ENCODE results near the gene ZNF398. TPM values are rescaled to one million over a fixed set of nuclear protein-coding genes. Genes with fewer than 3 reads are reported as not detected.

The ZNF398 gene
- polyA plus RNA-seq, 3 donors = 14.1 to 15.4 (median 15.2) TPM

DNA sequence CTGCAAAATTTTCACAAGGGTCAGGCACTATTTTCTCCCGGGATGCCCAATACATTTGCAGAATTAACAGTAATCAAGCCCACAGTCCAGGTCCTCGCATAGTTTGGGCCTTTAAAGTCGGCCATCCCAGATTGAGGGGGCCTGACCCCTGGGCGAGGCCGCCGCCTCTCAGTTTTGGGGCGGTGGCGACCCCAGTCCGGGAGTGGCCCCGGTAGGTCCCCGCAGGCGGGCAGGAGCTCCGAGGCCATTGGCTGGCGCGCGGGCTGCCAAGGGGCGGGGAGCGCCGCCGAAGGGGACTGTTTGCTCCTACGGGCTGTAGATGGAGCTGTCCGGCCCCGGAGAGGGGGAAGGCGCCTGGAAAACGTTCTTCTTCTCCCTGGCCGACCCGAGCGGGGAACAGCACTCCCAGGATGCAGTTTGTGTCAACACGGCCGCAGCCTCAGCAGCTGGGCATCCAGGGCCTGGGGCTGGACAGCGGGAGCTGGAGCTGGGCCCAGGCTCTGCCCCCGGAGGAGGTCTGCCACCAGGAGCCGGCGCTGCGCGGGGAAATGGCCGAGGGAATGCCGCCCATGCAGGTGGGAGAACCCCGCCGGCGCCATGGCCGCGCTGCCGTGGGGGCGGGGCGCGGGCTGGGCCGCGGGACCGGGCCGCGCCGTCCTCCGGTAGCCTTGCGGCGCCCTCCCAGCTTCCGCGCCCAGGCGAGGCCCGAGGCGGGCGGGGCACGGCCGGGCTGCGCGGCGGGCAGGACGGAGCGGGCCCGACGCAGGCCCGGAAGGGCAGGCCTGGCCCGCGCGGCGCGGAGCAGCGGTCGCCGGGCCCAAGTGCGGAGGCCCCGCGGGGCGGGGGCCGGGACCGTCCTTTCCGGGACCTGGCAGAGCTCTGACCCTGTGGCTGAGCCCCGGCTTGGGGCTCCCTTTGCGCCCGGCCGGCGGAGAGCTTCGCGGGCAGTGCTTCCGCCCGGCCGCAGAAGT lies 48.2 kb downstream of the ZNF398 start, which contains the start of gene ZNF282:
Gene ZNF282 (plus strand): TSS at position 367 of the 971 bp plus-strand sequence. CDS start 44 bp downstream, at position 411.
- DNase-seq = peak; percentile 90

DNA sequence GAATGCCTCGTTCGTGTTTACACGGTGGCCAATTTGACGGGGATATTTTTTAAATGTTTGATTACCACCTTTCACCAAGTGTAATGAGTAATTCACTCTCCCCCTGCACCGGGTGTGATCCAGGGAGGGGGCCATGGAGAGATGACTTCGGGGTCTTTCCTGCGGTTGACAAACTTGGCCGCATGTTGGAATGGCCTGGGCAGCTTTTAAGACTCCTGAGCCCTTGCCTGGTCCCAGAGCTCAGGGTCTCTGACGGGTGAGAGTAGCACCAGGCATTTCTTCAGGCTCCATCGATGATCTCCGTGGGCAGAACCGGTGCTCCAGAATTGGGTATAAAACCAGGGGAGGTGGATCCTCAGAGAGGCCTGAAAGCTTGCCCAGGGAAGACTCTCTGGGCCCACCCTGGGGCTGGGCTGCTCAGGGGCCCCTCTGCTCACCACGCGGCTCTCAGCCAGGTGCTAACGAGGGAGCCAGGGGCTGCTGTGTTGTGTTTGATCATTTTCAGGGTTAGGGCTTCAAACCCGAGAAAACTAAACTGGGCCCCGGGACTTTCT lies 49.0 kb downstream of the ZNF398 start:
- DNase-seq = no peak

DNA sequence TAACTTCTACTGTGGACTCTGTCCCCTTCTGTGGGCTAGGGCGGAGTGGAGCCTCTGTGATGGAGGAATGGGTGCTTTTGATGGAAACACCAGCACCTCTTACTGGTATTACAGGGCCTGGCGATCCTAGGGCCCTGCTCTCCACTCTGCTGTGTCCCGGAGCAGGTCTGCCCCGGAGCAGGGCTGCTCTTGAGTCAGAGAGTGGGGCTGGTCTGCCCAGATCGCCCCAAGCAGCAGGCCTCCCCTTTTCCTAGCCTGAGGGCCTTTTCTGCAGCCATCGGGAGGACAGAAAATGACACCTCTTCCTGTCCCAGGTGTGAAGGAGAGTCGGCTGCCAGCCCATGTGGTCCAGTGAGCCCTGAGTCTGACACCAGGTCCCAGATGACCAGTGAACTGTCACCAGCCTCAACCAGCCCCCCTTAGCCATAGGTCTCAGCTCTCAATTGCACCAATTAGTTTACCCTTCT lies 49.5 kb downstream of the ZNF398 start:
- no peak for DNase-seq

DNA sequence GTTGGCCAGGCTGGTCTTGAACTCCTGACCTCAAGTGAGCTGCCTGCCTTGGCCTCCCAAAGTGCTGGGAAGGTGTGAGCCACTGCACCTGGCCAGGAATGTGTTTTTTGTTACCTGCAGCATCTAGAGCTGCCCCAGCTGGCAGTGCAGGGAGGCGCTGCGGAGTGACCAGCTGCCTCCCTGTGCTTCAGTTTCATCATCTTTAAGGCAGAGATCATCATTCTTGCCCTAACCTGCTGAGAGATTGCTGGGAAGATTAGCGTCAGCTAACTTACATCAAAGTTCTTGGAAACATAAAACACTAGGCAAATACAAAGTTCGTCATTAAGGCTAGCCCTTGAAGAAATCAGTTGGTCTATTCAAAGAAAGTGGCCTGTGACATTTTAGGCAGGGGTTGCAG lies 50.4 kb downstream of the ZNF398 start:
- no peak for DNase-seq

DNA sequence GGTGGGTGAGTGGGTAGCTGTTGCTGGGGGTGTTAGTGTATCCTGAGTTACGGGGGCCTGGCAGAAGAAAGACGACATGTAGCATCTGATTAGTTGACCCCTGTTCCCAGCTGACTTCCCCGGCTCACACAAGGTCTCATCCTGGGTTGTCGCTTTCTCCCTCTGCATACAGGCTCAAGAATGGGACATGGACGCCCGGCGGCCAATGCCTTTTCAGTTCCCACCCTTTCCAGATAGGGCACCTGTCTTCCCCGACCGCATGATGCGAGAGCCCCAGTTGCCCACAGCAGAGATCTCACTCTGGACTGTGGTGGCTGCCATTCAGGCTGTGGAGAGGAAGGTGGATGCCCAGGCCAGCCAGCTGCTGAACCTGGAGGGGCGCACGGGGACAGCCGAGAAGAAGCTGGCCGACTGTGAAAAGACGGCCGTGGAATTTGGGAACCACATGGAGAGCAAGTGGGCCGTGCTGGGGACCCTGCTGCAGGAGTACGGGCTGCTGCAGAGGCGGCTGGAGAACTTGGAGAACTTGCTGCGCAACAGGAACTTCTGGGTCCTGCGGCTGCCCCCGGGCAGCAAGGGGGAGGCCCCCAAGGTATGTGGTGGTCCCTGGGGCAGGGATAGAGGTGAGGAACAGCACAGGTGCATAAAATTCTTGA lies 51.0 kb downstream of the ZNF398 start:
- no peak for DNase-seq

DNA sequence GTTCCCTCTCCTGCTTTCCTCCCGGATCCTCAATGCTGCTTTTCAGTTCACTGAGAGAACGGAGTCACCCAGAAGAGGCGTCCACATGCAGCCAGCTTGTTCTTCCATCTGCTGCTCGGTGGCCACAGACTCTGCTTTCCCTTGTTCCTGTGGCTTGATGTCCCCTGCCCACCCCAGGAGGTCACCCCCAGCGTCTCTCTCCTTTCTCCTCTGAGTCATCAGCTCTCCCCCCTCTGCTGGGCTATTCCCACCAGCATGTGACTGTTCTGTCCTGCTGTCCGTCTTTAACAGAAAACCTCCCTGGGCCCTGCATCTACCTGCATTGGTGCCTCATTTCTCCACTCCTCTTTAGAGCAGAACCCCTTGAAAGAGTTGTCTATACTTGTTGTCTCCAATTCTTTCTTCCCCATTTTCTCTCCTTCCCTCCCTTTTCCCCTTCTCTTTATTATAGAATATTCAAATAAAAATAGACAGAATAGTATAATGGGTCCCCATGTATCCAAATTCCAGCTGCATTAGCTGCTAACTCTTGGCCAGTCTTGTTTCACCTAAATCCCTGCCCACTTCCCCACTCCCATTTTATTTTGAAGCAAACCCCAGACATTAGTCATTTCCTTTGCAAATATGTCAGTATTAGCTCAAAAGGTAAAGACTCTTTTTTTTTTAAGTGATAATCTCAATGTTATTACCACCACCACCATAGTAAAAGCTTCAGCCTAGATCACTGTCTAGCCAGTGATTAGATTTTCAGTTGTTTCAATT lies 52.2 kb downstream of the ZNF398 start:
- DNase-seq = no peak

DNA sequence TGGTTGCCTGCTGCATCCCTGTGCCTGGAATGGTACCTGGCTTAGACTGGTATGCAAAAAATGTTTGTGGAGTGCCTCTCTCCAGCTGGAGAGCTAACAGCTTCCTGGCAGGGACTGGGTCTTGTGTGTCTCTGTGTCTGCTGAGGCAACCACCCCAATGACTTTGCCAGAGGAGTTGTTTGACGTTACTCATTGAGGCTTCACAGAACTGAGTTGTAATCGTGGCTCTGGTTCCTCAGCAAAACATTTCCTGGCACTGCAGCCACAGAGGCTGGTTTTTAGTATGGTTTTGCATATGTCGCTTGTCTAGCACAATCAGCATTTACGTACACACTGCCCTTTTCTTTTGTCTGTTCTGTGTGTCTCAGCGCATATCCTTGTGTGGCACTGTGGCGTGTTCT lies 55.6 kb downstream of the ZNF398 start:
- DNase-seq = no peak

DNA sequence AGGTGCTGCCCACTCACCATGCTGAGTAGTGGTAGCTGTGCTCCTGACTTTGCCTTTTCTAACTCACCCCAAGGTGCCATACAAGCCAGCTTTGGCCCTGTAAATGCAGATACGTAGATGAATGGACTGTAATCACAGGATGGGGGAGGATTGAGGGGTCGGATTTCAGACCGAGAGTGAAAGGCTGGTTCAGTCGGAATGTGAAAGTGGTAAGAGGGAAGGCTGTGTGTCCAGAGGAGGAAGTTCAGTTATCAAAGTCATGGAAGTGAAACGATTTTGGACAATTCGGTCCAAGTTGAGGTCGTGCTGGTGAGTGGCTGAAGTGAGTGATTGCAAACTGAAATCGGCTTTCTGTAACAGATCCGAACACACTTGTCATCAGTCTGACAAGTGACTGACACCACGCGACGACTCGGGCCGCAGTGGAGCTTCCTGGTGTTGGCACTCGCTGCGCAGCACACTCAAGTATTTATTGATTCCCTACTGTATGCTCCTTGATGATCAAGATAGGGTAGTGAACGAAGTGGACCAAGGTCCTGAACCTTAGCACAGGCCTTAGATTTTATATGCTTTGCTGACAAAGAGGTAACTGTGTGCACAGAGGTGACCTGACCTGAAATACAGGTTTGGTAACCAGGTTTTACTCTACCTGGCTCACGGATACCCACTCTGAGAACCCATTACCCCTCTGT lies 58.6 kb downstream of the ZNF398 start:
- no peak for DNase-seq

DNA sequence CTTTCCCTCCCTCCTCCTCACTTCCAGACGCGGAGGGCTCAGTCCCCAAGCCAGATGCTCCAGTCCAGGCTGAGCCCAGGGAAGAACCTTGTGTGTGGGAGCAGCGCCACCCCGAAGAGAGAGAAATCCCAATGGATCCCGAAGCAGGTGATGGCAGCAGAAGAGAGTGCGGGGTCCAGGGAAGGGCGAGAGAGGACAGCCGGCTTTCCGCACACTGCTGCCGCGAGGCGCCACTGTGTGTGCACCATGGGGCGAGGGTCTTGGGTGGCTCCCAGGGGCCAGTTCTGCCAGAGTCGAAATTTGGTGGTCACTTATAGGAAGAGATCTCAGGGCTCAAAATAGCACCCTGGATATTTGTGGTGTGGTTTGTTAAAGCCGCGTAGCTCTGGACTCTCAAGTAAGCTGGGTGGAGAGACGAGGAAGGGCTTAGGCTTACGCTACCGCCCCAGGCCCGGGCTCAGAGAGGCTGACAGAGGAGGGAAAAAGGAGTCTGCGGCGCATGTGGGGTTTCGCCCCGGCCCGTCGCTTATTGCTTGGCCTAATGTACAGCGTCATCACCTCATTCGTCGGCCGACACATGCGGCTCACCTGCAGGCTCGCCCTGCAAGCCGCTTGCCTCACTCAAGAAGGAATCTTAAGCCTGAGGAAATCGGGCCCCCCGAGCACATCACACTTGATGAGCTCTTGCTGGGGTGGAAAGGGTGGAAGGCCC lies 60.2 kb downstream of the ZNF398 start:
- no peak for DNase-seq

DNA sequence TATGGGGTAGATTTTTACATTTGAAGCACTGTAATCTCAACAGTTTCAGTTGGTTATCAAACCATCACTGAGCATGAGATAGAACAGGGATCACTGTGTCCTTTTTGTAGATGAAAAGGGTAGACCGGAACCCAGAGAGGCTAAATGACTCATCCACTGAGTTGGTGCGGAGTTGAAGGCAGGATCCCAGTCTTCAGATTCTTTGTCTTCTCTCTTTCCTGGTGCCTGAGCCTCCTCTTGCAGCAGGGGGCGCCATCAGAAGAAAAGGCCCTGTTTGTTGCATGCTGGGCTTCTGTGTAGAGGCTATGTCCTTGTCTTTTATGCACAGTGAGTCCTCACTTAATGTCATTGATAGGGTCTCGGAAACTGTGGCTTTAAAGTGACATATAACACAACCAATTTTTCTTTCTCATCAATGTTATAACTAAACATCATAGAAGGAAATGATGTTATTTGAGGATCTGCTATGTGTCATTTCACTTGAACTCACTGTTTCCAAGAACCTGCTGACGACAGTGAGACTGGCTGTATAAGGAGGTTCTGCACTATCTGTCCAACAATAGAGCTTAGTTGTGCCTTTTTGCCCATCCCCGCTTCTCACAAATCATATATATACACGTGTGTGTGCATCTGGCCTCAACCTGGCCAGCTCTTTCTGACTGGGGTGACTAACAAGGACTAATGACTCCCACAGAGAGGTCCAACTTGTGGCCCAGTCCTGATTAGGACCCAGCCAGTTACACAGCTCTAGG lies 62.4 kb downstream of the ZNF398 start:
- no peak for DNase-seq

DNA sequence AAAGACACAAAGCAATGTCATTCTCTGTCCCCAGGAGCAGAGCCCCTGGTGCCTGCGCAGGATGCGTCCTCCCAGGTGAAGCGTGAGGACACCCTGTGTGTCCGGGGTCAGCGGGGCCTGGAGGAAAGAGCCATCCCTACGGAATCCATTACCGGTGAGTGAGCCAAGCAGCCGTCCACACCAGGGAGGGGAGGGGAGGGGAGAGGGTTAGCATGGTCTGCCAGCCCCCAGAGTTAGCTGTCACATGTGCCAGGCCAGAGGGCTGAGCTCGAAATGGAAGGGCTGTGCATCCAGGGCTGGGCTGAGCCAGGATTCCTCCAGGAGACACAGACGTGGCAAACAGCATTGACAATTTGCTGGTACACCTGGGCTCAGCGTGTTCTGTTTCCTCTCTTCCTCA lies 63.3 kb downstream of the ZNF398 start:
- no peak for DNase-seq

DNA sequence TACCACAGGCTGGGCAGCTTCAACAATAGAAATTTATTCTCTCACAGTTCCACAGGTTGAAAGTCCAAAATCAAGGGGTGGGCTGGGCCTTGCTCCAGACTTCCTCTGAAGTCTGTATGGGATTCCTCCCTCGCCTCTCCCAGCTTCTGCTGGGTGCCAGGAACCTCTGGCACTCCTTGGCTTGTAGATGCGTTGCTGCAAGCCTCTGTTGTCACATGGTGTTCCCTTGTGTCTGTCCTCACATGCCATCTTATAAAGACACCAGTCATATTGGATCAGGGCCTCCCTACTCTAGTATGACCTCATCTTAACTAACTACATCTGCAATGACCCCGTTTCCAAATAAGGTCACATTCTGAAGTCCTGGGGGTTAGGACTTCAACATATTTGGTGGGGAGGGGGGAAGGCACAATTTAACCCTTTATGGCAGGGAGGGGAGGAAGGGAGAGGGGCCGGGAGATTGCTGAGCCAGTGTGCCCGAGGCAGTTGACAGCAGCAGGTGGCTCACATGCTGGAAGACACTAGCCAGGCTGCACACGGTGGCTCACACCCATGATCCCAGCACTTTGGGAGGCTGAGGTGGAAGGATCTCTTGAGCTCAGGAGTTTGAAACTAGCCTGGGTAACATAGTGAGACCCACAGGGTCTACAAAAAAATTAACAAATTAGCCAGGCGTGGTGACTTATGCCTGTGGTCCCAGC lies 66.9 kb downstream of the ZNF398 start:
- no peak for DNase-seq

DNA sequence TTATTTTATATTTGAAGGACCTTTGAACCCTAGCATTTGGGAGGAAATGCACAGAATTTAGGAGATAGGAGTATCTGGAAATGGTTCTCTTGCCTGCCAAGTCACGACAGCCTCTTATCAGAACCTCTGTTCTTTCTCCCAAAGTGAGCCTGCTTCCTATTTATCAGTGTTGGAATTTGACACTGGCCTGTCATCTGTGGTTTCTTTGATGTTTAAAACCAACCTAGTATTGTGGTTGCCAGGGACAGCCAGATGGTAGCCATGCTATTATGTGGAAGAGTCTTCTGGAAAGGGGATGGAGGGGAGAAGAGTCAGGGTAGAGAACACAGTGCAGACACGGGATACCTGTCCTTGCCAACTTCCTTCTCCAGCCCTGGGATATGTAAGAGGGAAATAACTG lies 69.1 kb downstream of the ZNF398 start:
- DNase-seq = no peak

DNA sequence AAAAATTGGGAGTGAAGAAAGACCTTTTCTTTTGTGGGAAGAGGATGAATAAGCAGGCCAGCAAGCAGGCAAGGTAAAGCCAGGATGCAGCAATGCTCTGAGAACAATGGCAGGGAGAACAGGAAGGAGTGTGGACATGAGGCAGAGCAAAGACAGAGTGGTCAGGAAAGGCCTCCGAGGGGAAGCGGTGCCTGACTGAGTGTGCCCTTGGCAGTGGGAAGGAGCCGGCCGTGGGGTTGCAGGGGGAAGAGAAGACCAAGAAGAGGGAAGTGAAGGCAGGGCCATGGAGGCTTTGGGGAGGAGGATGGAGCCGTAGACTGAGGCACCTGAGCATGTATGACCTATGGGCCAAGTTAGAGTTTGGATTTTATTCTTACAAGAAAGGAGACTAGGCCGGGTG lies 70.3 kb downstream of the ZNF398 start:
- DNase-seq = no peak

DNA sequence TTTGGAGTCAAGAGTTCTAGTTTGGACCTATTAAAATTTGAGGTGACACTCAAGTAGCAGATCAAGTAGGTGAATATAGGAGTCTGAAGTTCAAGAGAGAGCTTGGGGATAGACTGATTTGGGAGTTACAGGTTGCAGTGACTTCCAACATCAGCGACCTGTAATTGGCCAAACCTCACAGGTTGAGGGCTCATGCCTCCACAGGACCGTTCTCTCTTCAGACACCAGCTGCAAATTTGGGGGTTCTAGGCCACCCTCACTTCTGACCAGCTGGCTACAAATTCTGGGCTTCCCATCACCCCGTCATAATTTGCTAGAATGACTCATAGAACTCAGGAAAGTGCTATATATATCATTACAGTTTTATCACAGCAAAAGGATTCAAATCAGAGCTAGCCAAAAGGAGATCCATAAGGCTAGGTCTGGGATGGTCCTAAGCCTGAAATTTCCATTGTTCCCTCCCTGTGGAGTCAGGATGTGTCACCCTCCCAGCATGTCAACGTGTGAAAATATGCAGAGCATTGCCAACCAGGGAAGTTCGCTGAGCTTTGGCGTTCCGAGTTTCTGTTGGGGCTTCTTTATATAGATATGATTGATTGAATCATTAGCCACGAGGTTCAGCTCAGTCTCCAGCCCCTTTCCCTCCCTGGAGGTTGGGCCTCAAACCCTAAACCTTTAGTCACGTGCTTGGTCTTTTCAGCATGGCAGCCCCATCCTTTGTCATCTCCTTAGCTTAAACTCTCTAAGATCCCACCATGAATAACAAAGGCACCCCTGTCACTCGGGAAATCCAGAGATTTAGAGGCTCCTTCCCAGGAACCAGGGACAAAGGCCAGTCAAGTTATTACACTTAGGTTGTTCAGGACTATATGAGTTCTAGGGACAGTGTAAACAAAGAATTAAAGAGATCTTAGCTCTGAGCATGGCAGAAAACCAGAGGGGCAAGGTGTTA lies 71.5 kb downstream of the ZNF398 start:
- DNase-seq = no peak

DNA sequence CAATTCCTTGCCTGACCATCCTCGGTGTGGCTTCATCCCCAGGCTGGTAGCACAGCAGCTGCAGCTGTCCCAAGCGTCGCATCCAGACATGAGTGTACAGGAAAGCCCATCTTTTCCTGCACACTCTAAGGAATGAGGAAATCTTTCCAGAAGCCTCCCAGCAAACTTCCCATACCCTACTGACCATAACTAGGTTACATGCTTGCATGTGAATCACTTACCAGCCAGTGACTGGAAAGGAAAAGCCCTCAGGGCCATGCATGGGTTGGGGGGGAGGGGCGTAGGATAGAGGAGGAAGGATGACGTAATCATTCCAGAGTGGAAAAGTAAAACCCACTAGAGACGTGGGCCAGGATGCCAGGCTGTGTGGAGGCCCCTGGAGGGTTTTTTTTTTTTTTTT lies 73.3 kb downstream of the ZNF398 start:
- no peak for DNase-seq

DNA sequence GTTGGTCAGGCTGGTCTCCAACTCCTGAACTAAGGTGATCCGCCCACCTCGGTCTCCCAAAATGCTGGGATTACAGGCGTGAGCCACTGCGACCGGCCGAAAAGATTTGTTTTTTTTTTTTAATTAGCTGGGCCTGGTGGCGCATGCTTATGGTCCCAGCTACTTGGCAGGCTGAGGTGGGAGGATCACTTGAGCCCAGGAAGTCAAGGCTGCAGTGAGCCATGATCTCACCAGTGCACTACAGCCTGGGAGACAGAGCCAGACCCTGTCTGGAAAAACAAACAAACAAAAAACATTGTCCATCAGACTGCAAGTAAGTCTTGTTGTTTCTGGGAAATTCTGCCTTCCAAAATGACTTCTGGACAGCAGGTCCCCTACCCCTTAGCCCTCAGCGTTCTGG lies 75.9 kb downstream of the ZNF398 start:
- DNase-seq = no peak

DNA sequence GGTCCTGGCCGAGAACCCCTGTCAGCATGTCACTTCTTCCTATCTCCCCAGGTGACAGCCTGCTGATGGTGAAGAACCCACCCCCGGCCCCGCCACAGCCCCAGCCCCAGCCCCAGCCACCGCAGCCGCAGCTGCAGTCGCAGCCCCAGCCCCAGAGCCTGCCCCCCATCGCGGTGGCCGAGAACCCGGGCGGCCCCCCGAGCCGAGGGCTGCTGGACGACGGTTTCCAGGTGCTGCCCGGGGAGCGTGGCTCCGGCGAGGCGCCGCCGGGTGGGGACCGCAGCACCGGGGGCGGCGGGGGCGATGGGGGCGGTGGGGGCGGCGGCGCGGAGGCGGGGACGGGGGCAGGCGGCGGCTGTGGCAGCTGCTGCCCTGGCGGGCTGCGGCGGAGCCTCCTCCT lies 76.5 kb downstream of the ZNF398 start:
- no peak for DNase-seq

Measured in renal pelvis (tissue), 4 donors.